T-cell (primary cell): ENCODE measurements around the gene SIDT2. TPM values are rescaled to one million over a fixed set of nuclear protein-coding genes. Genes with fewer than 3 reads are reported as not detected.
A peak's percentile ranks its signal among the peaks of the same experiment; 100 is the strongest.
"Not testable (repeated sequence)": the region's sequence is repeated elsewhere in the genome, so short reads cannot be mapped to it uniquely, and the experiment has no call there.

Experiments
- ATAC-seq, 4 experiments: fragments of 200-7000 bp in 3 of 4; fragments of 150-1000 bp in 1 of 4; cut with Tn5 transposase; replicated peaks in 1 of 4; 1 replicate in 3 of 4; 2 replicates in 1 of 4; pipeline ENCODE4 v1.10.0; 2021; ENCODE audit warnings: moderate library complexity in 3 of 4, mild to moderate bottlenecking in 2 of 4, moderate number of reproducible peaks in 1 of 4
- CTCF ChIA-PET, 2 donors: fragments of 300-600 bp; sonication (Branson Sonifier 250); formaldehyde crosslinking; loops; one replicate each; lab custom pipeline; 2022; ENCODE audit warnings: antibody characterized with exemption in 2 of 2; lab: Charles Lee
- POLR2A ChIA-PET, 2 donors: fragments of 300-600 bp; sonication (Branson Sonifier 250); formaldehyde crosslinking; loops; one replicate each; lab custom pipeline; 2022; ENCODE audit warnings: antibody characterized with exemption in 2 of 2; lab: Charles Lee
- DNase-seq, 35 experiments: peaks; one replicate each; pipeline versions ENCODE4 v3.0.0 to v3.0.0-alpha.2; 2013 to 2023
- H3K27ac ChIP-seq: one replicate; pipeline ENCODE4 v1.5.1; 2013; ENCODE audit warnings: low read length
- H3K27me3 ChIP-seq, 2 experiments: replicated peaks in 1 of 2; 1 replicate in 1 of 2; 2 replicates in 1 of 2; pipeline versions ENCODE4 v1.6.1 to v1.7.0; 2013; ENCODE audit warnings: low read length in 1 of 2, mixed read lengths in 1 of 2; ENCODE audit not compliant: control insufficient read depth in 2 of 2, insufficient read depth in 2 of 2; ENCODE audit errors: extremely low read depth in 1 of 2
- H3K36me3 ChIP-seq, 2 donors: 1 replicate in 1 of 2; 2 replicates in 1 of 2; pipeline versions ENCODE4 v1.6.1 to v1.7.0; 2013; ENCODE audit warnings: low read length in 1 of 2; ENCODE audit not compliant: control insufficient read depth in 2 of 2, insufficient read depth in 1 of 2; ENCODE audit errors: extremely low read depth in 1 of 2
- H3K4me1 ChIP-seq, 2 experiments: 1 replicate in 1 of 2; 2 replicates in 1 of 2; pipeline versions ENCODE4 v1.6.1 to v1.7.0; 2013; ENCODE audit warnings: low read length in 2 of 2, mixed read lengths in 1 of 2; ENCODE audit not compliant: insufficient read depth in 2 of 2, control insufficient read depth in 1 of 2; ENCODE audit errors: extremely low read depth in 1 of 2
- H3K4me3 ChIP-seq, 2 donors: 1 replicate in 1 of 2; 2 replicates in 1 of 2; pipeline versions ENCODE4 v1.5.1 to v1.7.0; 2013; ENCODE audit warnings: mild to moderate bottlenecking in 2 of 2, low read length in 1 of 2, moderate library complexity in 1 of 2; ENCODE audit not compliant: control insufficient read depth in 1 of 2; ENCODE audit errors: extremely low read depth in 1 of 2
- H3K9me3 ChIP-seq: 2 replicates; pipeline ENCODE4 v1.7.0; 2013
- H3K27ac Mint-ChIP-seq, 2 donors: one replicate each; pipeline ENCODE4 v1.8.0; 2020 to 2021; ENCODE audit warnings: mild to moderate bottlenecking in 2 of 2, mixed read lengths in 2 of 2
- H3K27me3 Mint-ChIP-seq, 2 donors: one replicate each; pipeline ENCODE4 v1.8.0; 2021 to 2022; ENCODE audit warnings: mixed read lengths in 2 of 2
- H3K36me3 Mint-ChIP-seq: one replicate; pipeline ENCODE4 v1.8.0; 2021; ENCODE audit warnings: mixed read lengths
- H3K4me1 Mint-ChIP-seq, 3 donors: one replicate each; pipeline ENCODE4 v1.8.0; 2020 to 2022; ENCODE audit warnings: mixed read lengths in 3 of 3, mild to moderate bottlenecking in 1 of 3
- H3K4me3 Mint-ChIP-seq, 3 donors: one replicate each; pipeline ENCODE4 v1.8.0; 2020 to 2022; ENCODE audit warnings: mild to moderate bottlenecking in 3 of 3, mixed read lengths in 3 of 3, moderate library complexity in 3 of 3
- H3K9me3 Mint-ChIP-seq, 3 donors: one replicate each; pipeline ENCODE4 v1.8.0; 2020 to 2022; ENCODE audit warnings: mixed read lengths in 3 of 3
- WGBS: methylation state at CpG from one replicate; pipeline ENCODE4 v1.1.5; 2013; ENCODE audit warnings: missing lambda C conversion rate; ENCODE audit not compliant: insufficient coverage; 5-methylcytosine and 5-hydroxymethylcytosine counted together
- total RNA-seq, 35 experiments: library from RNA in 6 of 35; stranded (reverse) in 6 of 35; fragments of 120-200 nt in 1 of 35; gene quantifications; one replicate each; pipeline versions ENCODE4 v1.2.1 to v1.2.4 and lab custom pipeline; 2013 to 2026

The SIDT2 gene
- 100 to 1,000 TPM in 2 of 5 donors, 10 to 100 TPM in 3; 46.3 to 110 (median 59.5) TPM for total RNA-seq
- total RNA-seq (2013), result 24.2 TPM
- total RNA-seq (lab: John Stamatoyannopoulos, UW), result 11.6 to 80.1 (median 52.4) reads per million in 29 experiments

GRCh38 chr11:117178210-117179034 is at the start of gene SIDT2:
TSS of gene SIDT2 (plus strand) at chr11:117178743. CDS start at chr11:117179264, 521 bp downstream.
- ATAC-seq (peak; percentile 95 to 97 (median 96)), DNase-seq (peak; percentile 73 to 93 (median 86))
- Mint-ChIP-seq H3K27me3 (no peaks in the 10 kb centered on the region), H3K27ac (peak within 1 kb of the TSS; percentile 88 to 91), H3K9me3 (no peaks in the 10 kb centered on the region), H3K4me1 (peaks cover 29 to 32% (median 31%) of the 10 kb centered on the region in 3 donors), H3K4me3 (peak within 1 kb of the TSS; percentile 90 to 96 (median 91)), H3K36me3 (no peaks in the 10 kb centered on the region)
- Histone ChIP-seq H3K9me3 (no peaks in the 10 kb centered on the region), H3K4me3 (peak within 1 kb of the TSS; percentile 86 to 88), H3K4me1 (peaks cover 17 to 34% of the 10 kb centered on the region in 2 experiments), H3K27me3 (no peaks in the 10 kb centered on the region), H3K36me3 (peaks cover 3 to 9% of the 10 kb centered on the region in 2 donors), H3K27ac (peak within 1 kb of the TSS; percentile 88)
- ChIA-PET CTCF (interaction anchor here (0.6 to 3.7 kb wide), 15 partner anchors 12 to 387 kb away, joined by 3 to 38 read pairs (median 4); partner anchors contain the start of genes PCSK7 (in 2 of the 2), APOA5 (in 1 of the 2), CEP164 (in 1 of the 2) and RNF214 (in 1 of the 2)), POLR2A (interaction anchor here (0.6 to 2.8 kb wide), 10 partner anchors 8 to 302 kb away, joined by 3 to 21 read pairs (median 3); partner anchors contain the start of gene PAFAH1B2 (in 1 of the 2))
- 2% methylated on average over 38 of the region's 51 CpGs for WGBS

- not testable (repeated sequence) for H3K4me1 Mint-ChIP-seq, H3K27ac Mint-ChIP-seq, H3K27me3 Mint-ChIP-seq, DNase-seq, H3K4me3 ChIP-seq, H3K4me3 Mint-ChIP-seq, H3K9me3 Mint-ChIP-seq, H3K27ac ChIP-seq, H3K4me1 ChIP-seq, ATAC-seq, H3K36me3 ChIP-seq, H3K36me3 Mint-ChIP-seq, H3K9me3 ChIP-seq, H3K27me3 ChIP-seq
- ChIA-PET POLR2A (interaction anchor here in 1 of 2 donors (0.6 kb wide), 1 partner anchor 20 kb away, joined by 3 read pairs; no protein-coding TSS in a partner anchor), CTCF (interaction anchor here in 1 of 2 donors (0.7 kb wide), 2 partner anchors 359 to 1493 kb away, joined by 3 to 6 read pairs; no protein-coding TSS in a partner anchor)
- 100% methylated on average over 3 of the region's 7 CpGs for WGBS
Observed at GRCh38 chr11:117130396-117130795, 48.1 kb upstream of the SIDT2 start.

GRCh38 chr11:117130879-117131278 is 47.7 kb upstream of the SIDT2 start:
- no peaks in the 10 kb centered on the region for H3K9me3 ChIP-seq
- ChIA-PET CTCF (interaction anchor here in 1 of 2 donors (0.7 kb wide), 1 partner anchor 359 kb away, joined by 3 read pairs; no protein-coding TSS in a partner anchor), POLR2A (no interaction called here)
- no peaks in the 10 kb centered on the region for H3K4me1 ChIP-seq
- Mint-ChIP-seq H3K36me3 (no peaks in the 10 kb centered on the region), H3K4me3 (no peak overlapping the region), H3K9me3 (no peaks in the 10 kb centered on the region), H3K27ac (no peak overlapping the region), H3K4me1 (peaks cover 0 to 3% (median 0%) of the 10 kb centered on the region in 3 donors), H3K27me3 (peaks cover 0 to 2% of the 10 kb centered on the region in 2 donors)
- no peaks in the 10 kb centered on the region for H3K36me3 ChIP-seq
- no peaks in the 10 kb centered on the region for H3K27me3 ChIP-seq
- ATAC-seq (no peak), DNase-seq (no peak)
- no peak overlapping the region for H3K4me3 ChIP-seq
- no peak overlapping the region for H3K27ac ChIP-seq
- no CpG with 5 or more reads among the region's 7 CpGs for WGBS

- ChIA-PET POLR2A (no interaction called here), CTCF (interaction anchor here in 1 of 2 donors (0.7 kb wide), 1 partner anchor 254 kb away, joined by 3 read pairs; no protein-coding TSS in a partner anchor)
- WGBS, result no CpG with 5 or more reads among the region's 3 CpGs
- H3K36me3 ChIP-seq, result no peaks in the 10 kb centered on the region
- no peak for ATAC-seq
- no peaks in the 10 kb centered on the region for H3K36me3 Mint-ChIP-seq
- H3K27me3 Mint-ChIP-seq, result peaks cover 0 to 9% of the 10 kb centered on the region in 2 donors
- no peak overlapping the region for H3K4me3 Mint-ChIP-seq
- H3K27me3 ChIP-seq, result peaks cover 0 to 8% of the 10 kb centered on the region in 2 experiments
- H3K9me3 ChIP-seq, result no peaks in the 10 kb centered on the region
- no peaks in the 10 kb centered on the region for H3K9me3 Mint-ChIP-seq
- DNase-seq, result no peak
- peaks cover 0 to 3% (median 0%) of the 10 kb centered on the region in 3 donors for H3K4me1 Mint-ChIP-seq
- H3K4me3 ChIP-seq, result no peak overlapping the region
- H3K4me1 ChIP-seq, result no peaks in the 10 kb centered on the region
- no peak overlapping the region for H3K27ac ChIP-seq
- H3K27ac Mint-ChIP-seq, result no peak overlapping the region
Observed at GRCh38 chr11:117134431-117134830, 44.1 kb upstream of the SIDT2 start.

GRCh38 chr11:117134979-117135378 is 43.6 kb upstream of the SIDT2 start:
- H3K4me1 Mint-ChIP-seq, DNase-seq, H3K9me3 ChIP-seq, ATAC-seq, H3K4me3 Mint-ChIP-seq, H3K36me3 Mint-ChIP-seq, H3K9me3 Mint-ChIP-seq, CTCF ChIA-PET, H3K27me3 ChIP-seq, H3K4me3 ChIP-seq, H3K4me1 ChIP-seq, H3K27ac ChIP-seq, H3K36me3 ChIP-seq, H3K27ac Mint-ChIP-seq, POLR2A ChIA-PET: not testable (repeated sequence)
- peaks cover 4 to 13% of the 10 kb centered on the region in 2 donors for H3K27me3 Mint-ChIP-seq
- WGBS, result no CpG with 5 or more reads among the region's 4 CpGs

- H3K4me3 Mint-ChIP-seq, CTCF ChIA-PET, POLR2A ChIA-PET, ATAC-seq, H3K4me3 ChIP-seq, H3K27ac ChIP-seq, H3K36me3 ChIP-seq, H3K4me1 Mint-ChIP-seq, H3K36me3 Mint-ChIP-seq, H3K27ac Mint-ChIP-seq, DNase-seq, H3K4me1 ChIP-seq, H3K9me3 ChIP-seq, H3K27me3 ChIP-seq, H3K9me3 Mint-ChIP-seq: not testable (repeated sequence)
- H3K27me3 Mint-ChIP-seq, result peaks cover 6 to 14% of the 10 kb centered on the region in 2 donors
- WGBS, result no CpG with 5 or more reads among the region's 15 CpGs
Observed at GRCh38 chr11:117137223-117138086, 41.1 kb upstream of the SIDT2 start.
